GM12878 (cell line): ENCODE measurements around the gene OR11L1. TPM values are rescaled to one million over a fixed set of nuclear protein-coding genes. Genes with fewer than 3 reads are reported as not detected.

ENCODE experiments used
- ATAC-seq: fragments of 200-7000 bp; cut with Tn5 transposase; 3 replicates; pipeline ENCODE4 v1.9.1; 2020; ENCODE audit warnings: mild to moderate bottlenecking, moderate library complexity
- BruUV-seq: library from RNA; stranded (reverse); fragments of 400-500 nt; replicated peaks from 2 replicates; lab custom pipeline; 2021; lab: Mats Ljungman, UMichigan
- CTCF ChIA-PET: fragments of 300-600 bp; sonication (Branson Sonifier 250); formaldehyde crosslinking; extraction: SDS; loops from one replicate; lab custom pipeline; 2021; ENCODE audit warnings: inconsistent platforms; lab: Yijun Ruan, JAX
- POLR2A ChIA-PET: fragments of 350-600 bp; formaldehyde crosslinking; extraction: SDS; loops from one replicate; lab custom pipeline; 2021; ENCODE audit warnings: inconsistent platforms; lab: Charles Lee
- RAD21 ChIA-PET: fragments of 300-600 bp; sonication (Branson Sonifier 250); formaldehyde crosslinking; loops from one replicate; lab custom pipeline; 2023; ENCODE audit warnings: antibody characterized with exemption; ENCODE audit not compliant: unreplicated experiment; lab: Charles Lee
- SMC1A ChIA-PET: fragments of 300-600 bp; sonication (Branson Sonifier 250); formaldehyde crosslinking; loops from one replicate; lab custom pipeline; 2023; ENCODE audit not compliant: unreplicated experiment, uncharacterized antibody; lab: Charles Lee
- DNase-seq: peaks from one replicate; pipeline ENCODE4 v3.0.0-alpha.2; 2011; ENCODE audit warnings: low read depth, low spot score
- FAIRE-seq: peaks from 3 replicates; lab custom pipeline; 2011; peaks lifted over from hg19 to GRCh38; lab: Jason Lieb, UNC
- H2AFZ ChIP-seq: 2 replicates; pipeline ENCODE4 v1.6.0; 2011; ENCODE audit warnings: low read depth, low read length, control low read depth; ENCODE audit not compliant: control insufficient read depth
- H3K27ac ChIP-seq: 2 replicates; pipeline ENCODE4 v1.5.1; 2011; ENCODE audit warnings: control low read depth; ENCODE audit not compliant: control insufficient read depth, insufficient read depth
- H3K27me3 ChIP-seq, 2 experiments: replicated peaks in 1 of 2; 2 replicates each; pipeline versions ENCODE4 v1.6.0 to v1.6.1; 2011; ENCODE audit warnings: low read length in 1 of 2; ENCODE audit not compliant: control insufficient read depth in 2 of 2, insufficient read depth in 2 of 2
- H3K36me3 ChIP-seq, 2 experiments: 2 replicates each; pipeline ENCODE4 v1.5.1; 2011; ENCODE audit warnings: low read length in 1 of 2; ENCODE audit not compliant: control insufficient read depth in 2 of 2, insufficient read depth in 2 of 2
- H3K4me1 ChIP-seq: 2 replicates; pipeline ENCODE4 v1.6.1; 2011; ENCODE audit warnings: mild to moderate bottlenecking, low read length, moderate library complexity, mixed read lengths; ENCODE audit not compliant: control insufficient read depth, insufficient read depth
- H3K4me2 ChIP-seq: 2 replicates; pipeline ENCODE4 v1.6.0; 2011; ENCODE audit warnings: control low read depth; ENCODE audit not compliant: control insufficient read depth, insufficient read depth
- H3K4me3 ChIP-seq: fragments of 200-600 bp; sonication (generic); 2 replicates; pipeline ENCODE4 v1.5.1; 2016
- H3K79me2 ChIP-seq: 2 replicates; pipeline ENCODE4 v1.6.0; 2011; ENCODE audit warnings: low read length; ENCODE audit not compliant: control insufficient read depth, insufficient read depth
- H3K9ac ChIP-seq: 2 replicates; pipeline ENCODE4 v1.8.0; 2011; ENCODE audit warnings: low read length, control low read depth, mixed read lengths; ENCODE audit not compliant: control insufficient read depth, insufficient read depth
- H3K9me3 ChIP-seq: replicated peaks from 3 replicates; pipeline ENCODE4 v1.5.1; 2011; ENCODE audit warnings: mild to moderate bottlenecking, low read length; ENCODE audit not compliant: control insufficient read depth, insufficient read depth
- H4K20me1 ChIP-seq: 2 replicates; pipeline ENCODE4 v1.6.0; 2011; ENCODE audit not compliant: control insufficient read depth, insufficient read depth
- SIN3A ChIP-seq: IDR thresholded peaks from 2 replicates; pipeline ENCODE4 v1.6.1; 2012; ENCODE audit warnings: low read depth, low read length, improper control_type of control experiment
- WGBS: methylation state at CpG from one replicate; pipeline ENCODE4 v1.1.6; 2016; ENCODE audit warnings: low lambda C conversion rate; ENCODE audit not compliant: insufficient replicate concordance, insufficient coverage; ENCODE audit errors: missing lambda C conversion rate; 5-methylcytosine and 5-hydroxymethylcytosine counted together
- in situ Hi-C: fragments of 300-500 bp; cut with MboI; formaldehyde crosslinking; loops from 9 replicates; pipeline ENCODE4 v1.14.3; 2018; ENCODE audit warnings: mixed read lengths
- intact Hi-C: fragments of 100-400 bp; cut with micrococcal nuclease; formaldehyde crosslinking; loops from one replicate; pipeline ENCODE4 v1.14.2; 2022; ENCODE audit not compliant: unreplicated experiment
- polyA plus RNA-seq, 11 experiments: library from polyadenylated mRNA; depleted of rRNA in 4 of 11; unstranded in 6 of 11; stranded (reverse) in 5 of 11; fragments of >200 nt; fragmentation: Nextera tagmentation in 4 of 11; fragmentation: Illumina TruSeq in 1 of 11; extraction: Ambion mirVana in 4 of 11; extraction: Trizol in 1 of 11; gene quantifications; 1 replicate in 1 of 11; 2 replicates in 10 of 11; pipeline versions ENCODE4 v1.2.1 to v1.2.3, GENCODE V29; 2011 to 2016; ENCODE audit warnings: inconsistent platforms in 2 of 11, missing spikeins in 2 of 11, low read depth in 1 of 11
- total RNA-seq, 4 experiments: library from RNA; depleted of rRNA in 3 of 4; stranded (reverse); fragments of >200 nt in 3 of 4; fragmentation: Illumina TruSeq in 1 of 4; extraction: Trizol in 1 of 4; gene quantifications; 2 replicates each; pipeline versions ENCODE4 v1.2.1 to v1.2.3, GENCODE V29; 2013 to 2021
- TF ChIP-seq, protein P1 (sequence below): fragments of 450-650 bp; IDR thresholded peaks from 2 replicates; pipeline ENCODE4 v1.6.1; 2016; ENCODE audit warnings: mild to moderate bottlenecking
- TF ChIP-seq, protein P2 (sequence below): fragments of 150-350 bp; IDR thresholded peaks from 2 replicates; pipeline ENCODE4 v1.6.1; 2014; ENCODE audit warnings: mild to moderate bottlenecking, low read depth, low read length
- TF ChIP-seq, protein P3 (sequence below): IDR thresholded peaks from 2 replicates; pipeline ENCODE4 v1.6.1; 2012; ENCODE audit warnings: low read length, inconsistent platforms

The OR11L1 gene
- total and polyA plus RNA-seq, 10 of the 15 experiments (the other 5 are each of a cell fraction or from before 2014, with no cell fraction given), result not detected

DNA sequence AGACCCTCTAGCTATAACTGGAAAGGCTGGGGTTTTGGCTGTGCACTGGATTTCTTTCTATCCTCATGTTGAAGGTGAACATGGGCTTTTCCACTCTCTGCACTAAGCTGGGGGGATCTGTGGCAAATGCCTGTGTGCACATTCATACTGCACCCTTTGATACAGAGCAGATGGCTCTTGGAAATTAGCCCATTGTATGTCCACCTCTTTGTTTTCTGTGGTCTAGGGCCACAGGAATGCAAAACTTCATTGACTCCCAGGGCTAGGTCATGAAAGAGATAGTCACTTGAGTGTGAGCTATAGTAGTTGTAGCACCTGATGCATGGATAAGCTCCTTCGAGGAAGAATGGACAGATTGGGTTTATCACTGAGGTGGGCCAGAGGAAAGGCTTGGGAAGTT lies 12.0 kb downstream of the OR11L1 start:
- intact Hi-C loops (no loop called here), in situ Hi-C loops (no loop called here)
- CTCF ChIA-PET, result no interaction called here
- POLR2A ChIA-PET, result no interaction called here
- Histone ChIP-seq H3K9me3 (no peaks in the 10 kb centered on the region), H3K27ac (no peak overlapping the region), H2AFZ (no peak overlapping the region), H4K20me1 (no peaks in the 10 kb centered on the region), H3K27me3 (no peaks in the 10 kb centered on the region), H3K79me2 (no peaks in the 10 kb centered on the region), H3K36me3 (no peaks in the 10 kb centered on the region), H3K4me2 (no peak overlapping the region), H3K4me1 (no peaks in the 10 kb centered on the region), H3K4me3 (no peak overlapping the region), H3K9ac (no peak overlapping the region)
- no TSS peak for BruUV-seq
- DNase-seq (no peak), ATAC-seq (no peak), FAIRE-seq (no peak)
- TF ChIP-seq, protein P1, sequence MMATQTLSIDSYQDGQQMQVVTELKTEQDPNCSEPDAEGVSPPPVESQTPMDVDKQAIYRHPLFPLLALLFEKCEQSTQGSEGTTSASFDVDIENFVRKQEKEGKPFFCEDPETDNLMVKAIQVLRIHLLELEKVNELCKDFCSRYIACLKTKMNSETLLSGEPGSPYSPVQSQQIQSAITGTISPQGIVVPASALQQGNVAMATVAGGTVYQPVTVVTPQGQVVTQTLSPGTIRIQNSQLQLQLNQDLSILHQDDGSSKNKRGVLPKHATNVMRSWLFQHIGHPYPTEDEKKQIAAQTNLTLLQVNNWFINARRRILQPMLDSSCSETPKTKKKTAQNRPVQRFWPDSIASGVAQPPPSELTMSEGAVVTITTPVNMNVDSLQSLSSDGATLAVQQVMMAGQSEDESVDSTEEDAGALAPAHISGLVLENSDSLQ, result no peak
- no peak for TF ChIP-seq SIN3A
- TF ChIP-seq, protein P2, sequence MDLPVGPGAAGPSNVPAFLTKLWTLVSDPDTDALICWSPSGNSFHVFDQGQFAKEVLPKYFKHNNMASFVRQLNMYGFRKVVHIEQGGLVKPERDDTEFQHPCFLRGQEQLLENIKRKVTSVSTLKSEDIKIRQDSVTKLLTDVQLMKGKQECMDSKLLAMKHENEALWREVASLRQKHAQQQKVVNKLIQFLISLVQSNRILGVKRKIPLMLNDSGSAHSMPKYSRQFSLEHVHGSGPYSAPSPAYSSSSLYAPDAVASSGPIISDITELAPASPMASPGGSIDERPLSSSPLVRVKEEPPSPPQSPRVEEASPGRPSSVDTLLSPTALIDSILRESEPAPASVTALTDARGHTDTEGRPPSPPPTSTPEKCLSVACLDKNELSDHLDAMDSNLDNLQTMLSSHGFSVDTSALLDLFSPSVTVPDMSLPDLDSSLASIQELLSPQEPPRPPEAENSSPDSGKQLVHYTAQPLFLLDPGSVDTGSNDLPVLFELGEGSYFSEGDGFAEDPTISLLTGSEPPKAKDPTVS, result no peak
- TF ChIP-seq, protein P3, sequence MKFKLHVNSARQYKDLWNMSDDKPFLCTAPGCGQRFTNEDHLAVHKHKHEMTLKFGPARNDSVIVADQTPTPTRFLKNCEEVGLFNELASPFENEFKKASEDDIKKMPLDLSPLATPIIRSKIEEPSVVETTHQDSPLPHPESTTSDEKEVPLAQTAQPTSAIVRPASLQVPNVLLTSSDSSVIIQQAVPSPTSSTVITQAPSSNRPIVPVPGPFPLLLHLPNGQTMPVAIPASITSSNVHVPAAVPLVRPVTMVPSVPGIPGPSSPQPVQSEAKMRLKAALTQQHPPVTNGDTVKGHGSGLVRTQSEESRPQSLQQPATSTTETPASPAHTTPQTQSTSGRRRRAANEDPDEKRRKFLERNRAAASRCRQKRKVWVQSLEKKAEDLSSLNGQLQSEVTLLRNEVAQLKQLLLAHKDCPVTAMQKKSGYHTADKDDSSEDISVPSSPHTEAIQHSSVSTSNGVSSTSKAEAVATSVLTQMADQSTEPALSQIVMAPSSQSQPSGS, result no peak
- RAD21 ChIA-PET, result no interaction called here
- SMC1A ChIA-PET, result no interaction called here
- WGBS, result 0% methylated on average over 1 of the region's 1 CpG
